Measurements from ENCODE around the gene TRAPPC4.

- TF ChIP-seq CTCF (conservative IDR thresholded peaks at IDR 0.05 in 1 of 2, IDR thresholded peaks at IDR 0.05 in 1 of 2; ENCODE audit: extremely low read depth in 1 of 2, insufficient read depth in 1 of 2, low read depth in 1 of 2, low read length in 2 of 2): no peak
- no peak for TF ChIP-seq EZH2 (IDR thresholded peaks at IDR 0.05; ENCODE audit: borderline replicate concordance, low read length)
Observed at GRCh38 chr11:119038884-119039283, 20.3 kb downstream of the TRAPPC4 start.

Data from mammary epithelial cell (primary cell).